GM21423 (cell line): Measurements from ENCODE around the gene PEAK3.
A peak's percentile ranks its signal among the peaks of the same experiment; 100 is the strongest.

ENCODE experiments used
- ATAC-seq: cut with Tn5 transposase; IDR thresholded peaks from one replicate; pipeline ENCODE4 v1.9.1; 2021; ENCODE audit warnings: mild to moderate bottlenecking, moderate library complexity; ENCODE audit not compliant: unreplicated experiment

The PEAK3 gene

GRCh38 chr19:2273356-2274184 is 8.4 kb downstream of the PEAK3 start:
- no peak for ATAC-seq

- ATAC-seq = no peak
Observed at GRCh38 chr19:2271234-2272103, 10.5 kb downstream of the PEAK3 start.

GRCh38 chr19:2270423-2271233 is 11.3 kb downstream of the PEAK3 start:
- no peak for ATAC-seq

GRCh38 chr19:2270157-2270422 is 11.9 kb downstream of the PEAK3 start:
- ATAC-seq = no peak

- ATAC-seq = peak; percentile 59
Observed at GRCh38 chr19:2269244-2270156, 12.5 kb downstream of the PEAK3 start.

- ATAC-seq = no peak
Observed at GRCh38 chr19:2268861-2269243, 13.1 kb downstream of the PEAK3 start.

- ATAC-seq = no peak
Observed at GRCh38 chr19:2268480-2268830, 13.5 kb downstream of the PEAK3 start.

GRCh38 chr19:2266183-2266993 is 15.6 kb downstream of the PEAK3 start:
- peak; percentile 26 for ATAC-seq

GRCh38 chr19:2261438-2262172 is 20.4 kb downstream of the PEAK3 start:
- ATAC-seq = no peak

- ATAC-seq = no peak
Observed at GRCh38 chr19:2260341-2260805, 21.6 kb downstream of the PEAK3 start.

- no peak for ATAC-seq
Observed at GRCh38 chr19:2259336-2259735, 22.6 kb downstream of the PEAK3 start.

- ATAC-seq = no peak
Observed at GRCh38 chr19:2255982-2256685, 25.8 kb downstream of the PEAK3 start, which contains the start of gene JSRP1. Gene JSRP1, minus strand, starts transcription at chr19:2256417. Its CDS starts 1,103 bp downstream, at chr19:2255314.

GRCh38 chr19:2255112-2255845 is 26.7 kb downstream of the PEAK3 start:
- ATAC-seq = no peak

GRCh38 chr19:2254064-2254872 is 27.7 kb downstream of the PEAK3 start:
- ATAC-seq = no peak

- no peak for ATAC-seq
Observed at GRCh38 chr19:2253106-2254063, 28.6 kb downstream of the PEAK3 start.

- ATAC-seq = no peak
Observed at GRCh38 chr19:2252797-2253105, 29.2 kb downstream of the PEAK3 start.
